Measurements from ENCODE around the gene OS9. TPM values are rescaled to one million over a fixed set of nuclear protein-coding genes. Genes with fewer than 3 reads are reported as not detected.

Gene OS9
- total and polyA plus RNA-seq, 4 experiments from 2014 or later, result 56.6 to 195 (median 131) TPM

GRCh38 chr12:57735952-57736740, 42.2 kb downstream of the OS9 start:
- H3K9me3 Mint-ChIP-seq, result peaks cover 0 to 1% (median 0%) of the 10 kb centered on the region in 8 donors
- H3K27me3 Mint-ChIP-seq, result no peaks in the 10 kb centered on the region
- peaks cover 53% of the 10 kb centered on the region for H3K36me3 ChIP-seq (ENCODE audit: insufficient read depth, low read length)
- no peaks in the 10 kb centered on the region for H3K9me3 ChIP-seq (ENCODE audit: control insufficient read depth in 1 of 2, low read length in 2 of 2)
- intact Hi-C loops (cut with micrococcal nuclease), result no loop called here
- peaks cover 24 to 46% (median 35%) of the 10 kb centered on the region in 4 donors for H3K4me1 Mint-ChIP-seq
- CTCF ChIA-PET (ENCODE audit: partially characterized antibody), result interaction anchor here (1.4 kb wide), 1 partner anchor 153 kb away, joined by 3 read pairs; no protein-coding TSS in a partner anchor
- H3K27me3 ChIP-seq (ENCODE audit: insufficient read depth, low read length), result no peaks in the 10 kb centered on the region
- POLR2A ChIA-PET (ENCODE audit: partially characterized antibody), result interaction anchor here (1.0 kb wide), 1 partner anchor 9 kb away, joined by 3 read pairs; the partner anchor contains the start of gene TSPAN31
- no peak overlapping the region for H3K4me3 Mint-ChIP-seq
- peak in 1 of 5 donors; percentile 33 for DNase-seq
- H3K36me3 Mint-ChIP-seq, result peaks cover 36 to 59% of the 10 kb centered on the region in 2 donors
- peaks cover 35% of the 10 kb centered on the region for H3K4me1 ChIP-seq (ENCODE audit: insufficient read depth, low read length)
- peak overlapping the region in 6 of 7 donors; percentile 48 to 81 (median 64) for H3K27ac Mint-ChIP-seq
- no peak overlapping the region for H3K27ac ChIP-seq (ENCODE audit: low read depth, low read length)
- H3K4me3 ChIP-seq (ENCODE audit: low read length in 2 of 2), result no peak overlapping the region

DNA sequence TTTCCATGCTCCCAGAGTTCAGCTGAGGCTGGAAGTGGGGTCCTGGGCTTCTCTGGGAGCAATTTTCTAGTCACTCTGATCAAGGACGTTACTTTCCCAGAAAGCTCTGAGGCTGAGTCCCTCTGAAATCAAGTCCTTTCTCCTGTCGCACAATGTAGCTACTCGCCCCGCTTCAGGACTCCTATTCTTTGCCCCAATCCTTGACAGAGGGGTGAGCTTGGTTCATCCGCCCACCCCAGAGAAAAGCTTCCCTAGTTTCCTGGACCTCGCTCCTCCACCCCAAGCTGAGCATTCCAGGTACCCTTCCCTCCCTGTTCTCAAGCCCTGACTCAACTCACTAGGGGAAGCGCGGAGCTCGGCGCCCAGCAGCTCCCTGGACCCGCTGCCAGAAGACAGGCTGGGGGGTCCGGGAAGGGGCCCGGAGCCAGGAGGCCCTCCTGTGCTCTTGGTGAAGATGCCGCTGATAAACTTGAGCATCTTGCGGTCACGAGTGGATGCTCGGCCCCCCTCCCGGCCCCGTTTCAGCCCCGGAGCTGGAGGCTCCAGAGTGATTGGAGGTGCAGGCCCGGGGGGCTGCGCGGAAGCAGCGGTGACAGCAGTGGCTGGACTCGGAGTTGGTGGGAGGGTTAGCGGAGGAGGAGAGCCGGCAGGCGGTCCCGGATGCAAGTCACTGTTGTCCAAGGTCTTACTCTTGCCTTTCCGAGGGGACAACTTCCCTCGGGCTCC, 43.0 kb downstream of the OS9 start:
- Mint-ChIP-seq H3K9me3 (peaks cover 0 to 1% (median 0%) of the 10 kb centered on the region in 8 donors), H3K4me1 (peaks cover 24 to 50% (median 38%) of the 10 kb centered on the region in 4 donors), H3K27ac (peak overlapping the region in 4 of 7 donors; percentile 48 to 68 (median 64)), H3K27me3 (no peaks in the 10 kb centered on the region), H3K36me3 (peaks cover 31 to 56% of the 10 kb centered on the region in 2 donors), H3K4me3 (peak overlapping the region in 1 of 8 donors; percentile 73)
- Histone ChIP-seq H3K27me3 (ENCODE audit: insufficient read depth, low read length) (no peaks in the 10 kb centered on the region), H3K27ac (ENCODE audit: low read depth, low read length) (no peak overlapping the region), H3K9me3 (ENCODE audit: control insufficient read depth in 1 of 2, low read length in 2 of 2) (no peaks in the 10 kb centered on the region), H3K4me3 (ENCODE audit: low read length in 2 of 2) (no peak overlapping the region), H3K36me3 (ENCODE audit: insufficient read depth, low read length) (peaks cover 46% of the 10 kb centered on the region), H3K4me1 (ENCODE audit: insufficient read depth, low read length) (peaks cover 36% of the 10 kb centered on the region)
- ChIA-PET CTCF (ENCODE audit: partially characterized antibody) (interaction anchor here (1.4 kb wide), 1 partner anchor 154 kb away, joined by 3 read pairs; no protein-coding TSS in a partner anchor), POLR2A (ENCODE audit: partially characterized antibody) (no interaction called here)
- intact Hi-C loops (cut with micrococcal nuclease), result no loop called here
- DNase-seq, result peak in 1 of 5 donors; percentile 30

DNA sequence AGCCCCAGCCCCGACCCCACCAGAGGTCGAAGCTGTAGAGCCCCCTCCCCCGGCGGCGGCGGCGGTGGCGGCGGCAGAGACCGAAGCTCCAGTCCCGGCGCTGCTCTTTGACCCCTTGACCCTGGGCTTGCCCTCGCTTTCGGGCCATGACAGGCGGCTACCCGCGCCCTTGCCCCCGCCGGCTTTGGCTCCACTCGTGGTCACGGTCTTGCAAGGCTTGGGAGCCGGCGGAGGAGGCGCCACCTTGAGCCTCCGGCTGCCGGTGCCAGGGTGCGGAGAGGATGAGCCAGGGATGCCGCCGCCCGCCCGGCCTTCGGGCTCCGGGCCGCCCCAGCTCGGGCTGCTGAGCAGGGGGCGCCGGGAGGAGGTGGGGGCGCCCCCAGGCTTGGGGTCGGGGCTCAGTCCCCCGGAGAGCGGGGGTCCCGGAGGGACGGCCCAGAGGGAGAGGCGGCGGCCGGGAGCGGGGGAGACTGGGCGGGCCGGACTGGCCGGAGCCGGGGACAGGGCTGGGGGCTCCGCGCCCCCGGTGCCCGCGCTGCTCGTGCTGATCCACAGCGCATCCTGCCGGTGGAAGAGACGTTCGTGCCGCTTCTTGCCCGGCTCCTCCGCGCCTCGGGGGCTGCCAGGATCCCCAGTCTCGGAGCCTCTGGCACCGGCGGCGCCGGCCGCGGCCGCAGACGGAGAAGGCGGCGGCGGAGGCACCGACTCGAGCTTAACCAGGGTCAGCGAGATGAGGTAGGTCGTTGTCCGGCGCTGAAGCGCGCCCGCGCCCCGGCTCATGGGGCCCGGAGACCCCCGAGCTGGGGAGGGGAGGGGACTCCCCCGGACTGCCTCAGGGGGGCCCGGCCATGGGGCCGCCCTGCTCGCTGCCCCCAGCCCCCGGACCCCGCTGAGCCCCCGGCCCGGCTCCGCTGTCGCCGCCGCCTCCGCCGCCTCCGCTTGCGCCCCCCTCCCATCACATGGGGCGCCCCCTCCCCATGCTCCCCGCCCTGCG, 43.8 kb downstream of the OS9 start:
- Mint-ChIP-seq H3K36me3 (peaks cover 23 to 52% of the 10 kb centered on the region in 2 donors), H3K4me1 (peaks cover 29 to 57% (median 43%) of the 10 kb centered on the region in 4 donors), H3K9me3 (peaks cover 0 to 1% (median 0%) of the 10 kb centered on the region in 8 donors), H3K4me3 (no peak overlapping the region), H3K27ac (no peak overlapping the region), H3K27me3 (no peaks in the 10 kb centered on the region)
- H3K27me3 ChIP-seq (ENCODE audit: insufficient read depth, low read length), result no peaks in the 10 kb centered on the region
- CTCF ChIA-PET (ENCODE audit: partially characterized antibody), result no interaction called here
- peaks cover 44% of the 10 kb centered on the region for H3K4me1 ChIP-seq (ENCODE audit: insufficient read depth, low read length)
- no peak for DNase-seq
- H3K36me3 ChIP-seq (ENCODE audit: insufficient read depth, low read length), result peaks cover 37% of the 10 kb centered on the region
- POLR2A ChIA-PET (ENCODE audit: partially characterized antibody), result no interaction called here
- intact Hi-C loops (cut with micrococcal nuclease), result no loop called here
- H3K27ac ChIP-seq (ENCODE audit: low read depth, low read length), result no peak overlapping the region
- no peak overlapping the region for H3K4me3 ChIP-seq (ENCODE audit: low read length in 2 of 2)
- no peaks in the 10 kb centered on the region for H3K9me3 ChIP-seq (ENCODE audit: control insufficient read depth in 1 of 2, low read length in 2 of 2)

- peaks cover 22 to 46% of the 10 kb centered on the region in 2 donors for H3K36me3 Mint-ChIP-seq
- H3K27ac ChIP-seq (ENCODE audit: low read depth, low read length), result peak within 1 kb of the TSS; percentile 92
- H3K9me3 Mint-ChIP-seq, result peaks cover 0 to 1% (median 0%) of the 10 kb centered on the region in 8 donors
- intact Hi-C loops (cut with micrococcal nuclease), result no loop called here
- no peak within 1 kb of the TSS for H3K4me3 ChIP-seq (ENCODE audit: low read length in 2 of 2)
- H3K9me3 ChIP-seq (ENCODE audit: control insufficient read depth in 1 of 2, low read length in 2 of 2), result no peaks in the 10 kb centered on the region
- H3K27me3 Mint-ChIP-seq, result no peaks in the 10 kb centered on the region
- H3K27ac Mint-ChIP-seq, result peak within 1 kb of the TSS; percentile 85 to 98 (median 91)
- H3K4me1 Mint-ChIP-seq, result peaks cover 29 to 59% (median 44%) of the 10 kb centered on the region in 4 donors
- H3K36me3 ChIP-seq (ENCODE audit: insufficient read depth, low read length), result peaks cover 27% of the 10 kb centered on the region
- CTCF ChIA-PET (ENCODE audit: partially characterized antibody), result interaction anchor here (1.0 to 1.1 kb wide), 2 partner anchors 14 to 18 kb away, joined by 3 to 5 read pairs; no protein-coding TSS in a partner anchor
- peak within 1 kb of the TSS; percentile 61 to 78 (median 72) for H3K4me3 Mint-ChIP-seq
- H3K4me1 ChIP-seq (ENCODE audit: insufficient read depth, low read length), result peaks cover 51% of the 10 kb centered on the region
- no peak for DNase-seq
- POLR2A ChIA-PET (ENCODE audit: partially characterized antibody), result interaction anchor here (0.7 kb wide), 1 partner anchor 15 kb away, joined by 3 read pairs; no protein-coding TSS in a partner anchor
- H3K27me3 ChIP-seq (ENCODE audit: insufficient read depth, low read length), result no peaks in the 10 kb centered on the region
Measured at GRCh38 chr12:57738661-57739237, 44.8 kb downstream of the OS9 start, which contains the start of gene AGAP2. AGAP2 (minus strand) TSS chr12:57738742; CDS start chr12:57738246, 496 bp downstream.

- Mint-ChIP-seq H3K9me3 (peaks cover 0 to 2% (median 0%) of the 10 kb centered on the region in 8 donors), H3K4me3 (peak overlapping the region; percentile 61 to 78 (median 72)), H3K27me3 (no peaks in the 10 kb centered on the region), H3K36me3 (peaks cover 20 to 42% of the 10 kb centered on the region in 2 donors), H3K27ac (peak overlapping the region; percentile 85 to 98 (median 91)), H3K4me1 (peaks cover 32 to 64% (median 48%) of the 10 kb centered on the region in 4 donors)
- peaks cover 58% of the 10 kb centered on the region for H3K4me1 ChIP-seq (ENCODE audit: insufficient read depth, low read length)
- peak overlapping the region; percentile 92 for H3K27ac ChIP-seq (ENCODE audit: low read depth, low read length)
- H3K36me3 ChIP-seq (ENCODE audit: insufficient read depth, low read length), result peaks cover 21% of the 10 kb centered on the region
- H3K9me3 ChIP-seq (ENCODE audit: control insufficient read depth in 1 of 2, low read length in 2 of 2), result no peaks in the 10 kb centered on the region
- no peaks in the 10 kb centered on the region for H3K27me3 ChIP-seq (ENCODE audit: insufficient read depth, low read length)
- no peak for DNase-seq
- ChIA-PET CTCF (ENCODE audit: partially characterized antibody) (interaction anchor here (1.0 to 1.1 kb wide), 2 partner anchors 15 to 17 kb away, joined by 3 to 5 read pairs; no protein-coding TSS in a partner anchor), POLR2A (ENCODE audit: partially characterized antibody) (interaction anchor here (0.7 to 2.5 kb wide), 2 partner anchors 13 to 15 kb away, joined by 3 to 11 read pairs; no protein-coding TSS in a partner anchor)
- intact Hi-C loops (cut with micrococcal nuclease), result no loop called here
- H3K4me3 ChIP-seq (ENCODE audit: low read length in 2 of 2), result no peak overlapping the region
Measured at GRCh38 chr12:57739387-57739786, 45.5 kb downstream of the OS9 start.
